ENCODE measurements around the gene DGCR6.
"Not testable (repeated sequence)": the region's sequence is repeated elsewhere in the genome, so short reads cannot be mapped to it uniquely, and the experiment has no call there.

The DGCR6 gene

DNA sequence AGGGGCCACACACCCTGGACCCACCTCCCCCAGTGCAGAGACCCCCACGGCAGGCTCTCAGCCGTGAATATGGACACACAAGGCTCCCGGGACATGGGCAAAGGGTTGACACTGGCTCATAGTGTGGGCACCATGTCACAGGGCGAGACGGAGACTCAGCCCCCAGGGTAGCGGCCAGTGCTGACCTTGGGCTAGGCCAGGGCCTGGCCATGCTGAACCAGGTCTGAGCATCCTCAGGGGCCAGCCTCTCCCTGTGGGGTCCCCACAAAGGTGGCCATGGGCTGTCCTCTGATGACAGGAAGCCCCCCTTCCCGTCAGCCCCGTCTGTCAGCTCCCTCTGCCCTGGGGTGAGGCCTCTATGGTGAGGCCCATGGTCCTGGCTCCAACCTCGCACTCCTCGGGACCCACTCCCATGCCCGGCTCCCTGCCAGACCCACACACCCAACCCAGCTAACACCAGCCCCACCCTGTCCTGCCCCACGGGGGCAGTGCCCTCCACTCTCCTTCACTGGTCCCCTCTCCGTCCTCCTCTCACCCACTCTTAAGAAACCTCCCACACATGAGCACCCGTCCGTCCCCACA is 49.0 kb downstream of the DGCR6 start:
- TF ChIP-seq, protein P1, sequence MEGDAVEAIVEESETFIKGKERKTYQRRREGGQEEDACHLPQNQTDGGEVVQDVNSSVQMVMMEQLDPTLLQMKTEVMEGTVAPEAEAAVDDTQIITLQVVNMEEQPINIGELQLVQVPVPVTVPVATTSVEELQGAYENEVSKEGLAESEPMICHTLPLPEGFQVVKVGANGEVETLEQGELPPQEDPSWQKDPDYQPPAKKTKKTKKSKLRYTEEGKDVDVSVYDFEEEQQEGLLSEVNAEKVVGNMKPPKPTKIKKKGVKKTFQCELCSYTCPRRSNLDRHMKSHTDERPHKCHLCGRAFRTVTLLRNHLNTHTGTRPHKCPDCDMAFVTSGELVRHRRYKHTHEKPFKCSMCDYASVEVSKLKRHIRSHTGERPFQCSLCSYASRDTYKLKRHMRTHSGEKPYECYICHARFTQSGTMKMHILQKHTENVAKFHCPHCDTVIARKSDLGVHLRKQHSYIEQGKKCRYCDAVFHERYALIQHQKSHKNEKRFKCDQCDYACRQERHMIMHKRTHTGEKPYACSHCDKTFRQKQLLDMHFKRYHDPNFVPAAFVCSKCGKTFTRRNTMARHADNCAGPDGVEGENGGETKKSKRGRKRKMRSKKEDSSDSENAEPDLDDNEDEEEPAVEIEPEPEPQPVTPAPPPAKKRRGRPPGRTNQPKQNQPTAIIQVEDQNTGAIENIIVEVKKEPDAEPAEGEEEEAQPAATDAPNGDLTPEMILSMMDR (IDR thresholded peaks at IDR 0.05; ENCODE audit: extremely low read depth, missing control alignments): no peak
- no peak for DNase-seq (ENCODE audit: low spot score)

- peak; percentile 38 for DNase-seq (ENCODE audit: low spot score)
- TF ChIP-seq, protein P1 (IDR thresholded peaks at IDR 0.05; ENCODE audit: extremely low read depth, missing control alignments): no peak
Measured at GRCh38 chr22:18955696-18956095, 49.6 kb downstream of the DGCR6 start.

DNA sequence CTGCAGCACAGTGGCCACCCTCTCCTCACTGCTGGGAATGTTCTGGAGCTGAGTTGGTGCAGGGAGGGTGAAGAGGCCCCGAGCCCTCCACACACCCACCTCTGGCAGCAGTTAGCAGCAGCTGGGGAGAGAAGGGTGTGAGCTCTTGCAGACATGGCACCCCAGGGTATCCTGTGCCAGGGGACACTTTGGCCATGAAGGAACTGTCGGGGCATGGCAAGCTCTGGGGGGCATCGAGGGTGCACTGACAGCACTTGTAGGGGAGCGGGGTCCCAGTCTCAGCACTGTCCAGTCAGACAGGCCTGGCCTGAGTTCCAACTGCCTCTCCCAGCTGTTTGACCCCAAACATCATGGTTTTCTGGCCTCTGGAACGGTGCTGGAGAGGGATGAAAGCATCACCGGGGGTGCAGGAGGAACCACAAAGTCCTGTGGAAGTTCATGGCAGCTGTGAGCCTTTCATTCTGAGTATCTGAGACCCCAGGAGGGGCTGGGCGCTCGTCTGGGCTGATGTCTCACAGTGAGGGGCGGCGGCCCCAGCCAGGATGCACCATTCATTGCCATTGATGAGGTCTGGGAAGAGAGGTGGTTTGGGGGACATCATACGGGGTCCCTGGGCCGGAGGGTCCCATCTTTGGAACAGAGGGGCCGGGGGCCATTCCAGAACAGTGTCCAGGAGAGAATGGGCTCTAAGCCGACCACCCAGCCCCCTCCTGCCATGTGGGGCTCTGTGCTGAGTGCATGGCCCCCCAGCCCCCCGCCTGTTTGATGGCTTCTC is 50.2 kb downstream of the DGCR6 start:
- not testable (repeated sequence) for DNase-seq (ENCODE audit: low spot score)

DNA sequence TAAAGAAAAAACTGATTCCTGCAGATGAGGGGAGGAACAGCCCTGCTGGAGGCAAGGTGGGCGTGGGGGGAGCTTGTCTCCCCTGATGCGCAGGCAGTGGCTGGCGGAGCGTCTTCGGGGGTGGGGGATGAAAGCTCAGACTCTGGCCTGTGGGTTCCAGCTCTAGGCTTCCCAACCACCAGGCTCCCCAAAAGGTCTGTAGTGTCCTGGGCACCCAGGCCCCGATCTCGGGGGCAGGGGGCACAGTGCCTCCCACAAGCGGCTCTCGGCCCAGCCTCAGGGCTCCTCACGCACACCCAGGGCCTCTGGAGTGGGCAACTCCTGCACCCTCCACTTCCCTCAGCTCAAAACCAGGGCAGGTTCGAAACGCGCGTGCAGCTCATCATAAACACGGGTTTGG is 50.8 kb downstream of the DGCR6 start:
- not testable (repeated sequence) for DNase-seq (ENCODE audit: low spot score)

- DNase-seq (ENCODE audit: low spot score): not testable (repeated sequence)
Measured at GRCh38 chr22:18957621-18958320, 51.7 kb downstream of the DGCR6 start.

DNA sequence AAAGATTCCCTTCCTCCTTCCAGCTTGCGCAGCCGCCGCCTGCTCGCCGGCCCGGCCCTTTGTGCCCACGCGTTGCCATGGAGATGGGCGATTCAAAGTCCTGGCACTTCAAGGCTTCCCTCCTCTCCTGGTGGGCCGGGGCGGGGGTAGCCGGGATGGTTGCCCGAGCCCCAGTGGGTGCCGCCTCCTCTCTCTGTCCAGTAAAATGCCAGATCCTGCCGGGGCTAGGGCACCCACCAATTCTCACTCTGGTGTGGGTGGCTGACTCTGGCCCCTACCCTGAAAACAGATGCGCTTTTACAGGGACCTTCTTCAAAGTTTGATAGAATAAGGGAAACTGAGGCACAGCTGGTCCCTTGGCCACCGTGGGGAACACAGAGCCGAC is 52.2 kb downstream of the DGCR6 start:
- DNase-seq (ENCODE audit: low spot score): not testable (repeated sequence)

DNA sequence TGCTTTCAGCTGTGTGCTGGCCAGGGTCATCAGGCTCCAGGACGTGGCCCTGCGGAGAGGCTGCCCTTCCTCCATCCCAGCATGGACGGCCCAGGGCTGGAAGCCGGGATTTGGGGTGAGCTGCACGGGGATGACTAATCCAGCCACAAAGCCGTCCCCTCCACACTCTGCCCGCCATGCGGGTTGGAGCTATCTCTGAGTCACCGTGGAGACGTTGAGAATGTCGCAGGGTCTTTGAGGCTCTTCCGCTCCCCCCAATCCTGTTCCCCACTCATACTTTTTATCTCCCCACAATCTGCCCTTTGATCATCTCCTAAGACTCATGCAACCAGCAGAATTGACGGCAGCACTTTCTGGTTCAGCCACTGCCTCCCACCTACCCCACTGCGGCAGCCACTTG is 52.6 kb downstream of the DGCR6 start:
- not testable (repeated sequence) for DNase-seq (ENCODE audit: low spot score)

DNA sequence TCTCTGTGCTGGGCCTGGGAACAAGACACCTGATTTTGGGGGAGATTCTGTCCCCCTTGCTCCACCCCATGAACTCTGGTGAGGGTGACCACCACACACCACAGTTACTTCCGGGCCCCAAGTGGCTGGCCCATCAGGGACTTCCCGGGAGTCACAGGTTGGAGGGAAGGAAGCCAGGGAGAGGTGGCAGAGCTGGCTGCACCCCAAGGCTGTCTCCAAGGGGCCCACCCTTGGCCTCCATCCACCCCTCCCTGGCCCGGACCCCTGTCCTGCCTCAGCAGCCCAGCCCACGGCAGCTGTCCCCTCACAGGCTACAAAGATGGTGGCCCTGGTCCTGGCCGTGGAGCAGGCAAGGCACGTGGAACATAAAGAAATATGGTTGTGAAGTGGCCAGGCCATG is 53.1 kb downstream of the DGCR6 start:
- not testable (repeated sequence) for DNase-seq (ENCODE audit: low spot score)

DNA sequence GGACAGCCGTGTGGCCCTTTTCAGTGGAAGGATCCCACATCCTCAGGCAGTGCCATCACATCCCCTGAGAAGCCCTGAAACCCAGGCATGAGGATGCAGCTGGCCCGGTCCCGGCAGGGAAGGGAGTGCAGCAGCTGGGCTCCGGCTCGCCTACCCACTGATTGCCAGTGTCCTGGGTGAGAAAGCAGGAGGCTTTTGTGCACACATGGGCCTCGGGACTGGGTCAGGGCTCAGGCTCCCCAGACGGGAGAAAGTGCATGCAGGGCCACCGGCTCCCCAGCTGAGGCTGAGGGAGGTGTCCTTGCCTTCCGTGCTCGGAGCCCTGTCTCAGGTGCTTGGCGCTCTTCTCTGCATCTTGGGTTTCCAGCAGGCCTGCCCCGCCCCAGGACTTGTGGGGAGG is 53.6 kb downstream of the DGCR6 start:
- not testable (repeated sequence) for DNase-seq (ENCODE audit: low spot score)

DNA sequence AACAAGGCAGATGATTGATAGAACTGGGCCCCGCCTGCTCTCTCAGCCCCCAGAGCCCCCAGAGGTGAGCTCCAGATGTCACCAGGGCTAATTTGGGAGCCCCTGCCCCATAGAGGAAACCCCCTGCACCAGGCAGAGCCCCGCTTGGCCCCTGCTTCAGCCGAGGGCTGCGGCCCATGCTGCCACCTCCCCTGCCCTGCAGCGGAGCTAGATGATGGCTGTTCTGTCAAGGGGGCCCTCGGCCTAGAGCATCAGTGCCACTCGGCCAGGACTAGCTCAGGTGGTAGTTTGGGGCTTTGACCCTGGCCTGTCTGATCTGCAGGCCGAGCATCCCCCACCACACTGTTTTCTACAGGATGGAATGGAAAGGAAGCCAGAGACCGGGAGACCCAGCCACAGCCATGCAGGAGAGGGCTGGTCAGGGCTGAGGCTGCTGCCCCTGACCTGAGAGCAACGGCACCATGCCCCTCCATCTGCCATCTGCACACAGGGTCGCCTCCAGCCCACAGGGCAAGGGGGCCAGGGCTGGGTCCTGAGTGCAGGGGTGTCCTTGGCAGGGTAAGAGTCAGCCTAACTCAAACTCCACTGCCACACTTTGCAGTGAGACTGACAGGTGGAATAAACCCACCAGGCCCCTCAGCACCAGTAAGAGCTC is 54.2 kb downstream of the DGCR6 start:
- DNase-seq (ENCODE audit: low spot score): not testable (repeated sequence)

- not testable (repeated sequence) for DNase-seq (ENCODE audit: low spot score)
Measured at GRCh38 chr22:18961201-18961600, 55.1 kb downstream of the DGCR6 start.
